Hepatocyte (in vitro differentiated cells): ENCODE measurements around the gene IPO8. TPM values are rescaled to one million over a fixed set of nuclear protein-coding genes. Genes with fewer than 3 reads are reported as not detected.

Source experiments
- DNase-seq: peaks from one replicate; pipeline ENCODE4 v3.0.0-alpha.2; 2016; ENCODE audit warnings: low spot score
- H2AFZ ChIP-seq: fragments of 200-600 bp; sonication (generic); 2 replicates; pipeline ENCODE4 v1.6.0; 2016; ENCODE audit warnings: antibody characterized with exemption, mild to moderate bottlenecking
- H3K27ac ChIP-seq: fragments of 200-600 bp; sonication (generic); 2 replicates; pipeline ENCODE4 v1.5.1; 2016; ENCODE audit warnings: mild to moderate bottlenecking
- H3K27me3 ChIP-seq: fragments of 200-600 bp; sonication (generic); 2 replicates; pipeline ENCODE4 v1.6.1; 2016
- H3K36me3 ChIP-seq: fragments of 200-600 bp; sonication (generic); replicated peaks from 2 replicates; pipeline ENCODE4 v1.5.1; 2016; ENCODE audit warnings: low read depth; ENCODE audit not compliant: insufficient read depth
- H3K4me1 ChIP-seq: fragments of 200-600 bp; sonication (generic); 2 replicates; pipeline ENCODE4 v1.5.1; 2016; ENCODE audit warnings: mild to moderate bottlenecking, moderate library complexity; ENCODE audit not compliant: insufficient read depth
- H3K4me2 ChIP-seq: fragments of 200-600 bp; sonication (generic); 2 replicates; pipeline ENCODE4 v1.6.0; 2016
- H3K4me3 ChIP-seq: fragments of 200-600 bp; sonication (generic); 2 replicates; pipeline ENCODE4 v1.5.1; 2016; ENCODE audit warnings: mild to moderate bottlenecking
- H3K79me2 ChIP-seq: fragments of 200-600 bp; sonication (generic); 2 replicates; pipeline ENCODE4 v1.6.0; 2017; ENCODE audit warnings: mild to moderate bottlenecking
- H3K9me2 ChIP-seq: fragments of 200-600 bp; sonication (generic); replicated peaks from 2 replicates; pipeline ENCODE4 v1.6.0; 2017; ENCODE audit warnings: mild to moderate bottlenecking; ENCODE audit not compliant: insufficient read depth
- H3K9me3 ChIP-seq: fragments of 200-600 bp; sonication (generic); 2 replicates; pipeline ENCODE4 v1.5.1; 2016; ENCODE audit warnings: low read depth, mild to moderate bottlenecking
- H4K20me1 ChIP-seq: fragments of 200-600 bp; sonication (generic); 2 replicates; pipeline ENCODE4 v1.6.0; 2016; ENCODE audit warnings: mild to moderate bottlenecking; ENCODE audit not compliant: insufficient read depth, poor library complexity, severe bottlenecking
- CTCF ChIP-seq: fragments of 200-600 bp; sonication (generic); IDR thresholded peaks from 2 replicates; pipeline ENCODE4 v1.5.1; 2016; ENCODE audit warnings: antibody characterized with exemption, mild to moderate bottlenecking; ENCODE audit not compliant: poor library complexity
- EZH2 ChIP-seq: fragments of 200-600 bp; sonication (generic); IDR thresholded peaks from 2 replicates; pipeline ENCODE4 v1.6.1; 2016; ENCODE audit warnings: antibody characterized with exemption, mild to moderate bottlenecking, borderline replicate concordance
- EZH2phosphoT487 ChIP-seq: fragments of 200-600 bp; sonication (generic); IDR thresholded peaks from one replicate; pipeline ENCODE4 v1.6.1; 2018; ENCODE audit warnings: antibody characterized with exemption, mild to moderate bottlenecking, low read depth, moderate library complexity; ENCODE audit not compliant: unreplicated experiment, severe bottlenecking
- WGBS: methylation state at CpG from one replicate; pipeline ENCODE4 v1.1.6; 2016; ENCODE audit warnings: low lambda C conversion rate; ENCODE audit errors: missing lambda C conversion rate; 5-methylcytosine and 5-hydroxymethylcytosine counted together
- polyA plus RNA-seq: library from polyadenylated mRNA; unstranded; fragments of >200 nt; fragmentation: Nextera tagmentation; extraction: Ambion mirVana; gene quantifications from 2 replicates; pipeline ENCODE4 v1.2.1, GENCODE V29; 2016
- total RNA-seq: library from RNA; depleted of rRNA; stranded (reverse); fragments of >200 nt; gene quantifications from 2 replicates; pipeline ENCODE4 v1.2.3, GENCODE V29; 2014

Gene IPO8
- total and polyA plus RNA-seq, 2 experiments from 2014 or later, result 7.3 to 26.3 TPM

GRCh38 chr12:30587782-30588181 lies 107.9 kb downstream of the IPO8 start:
- H2AFZ ChIP-seq, result no peak overlapping the region
- H3K4me1 ChIP-seq, result no peaks in the 10 kb centered on the region
- H3K9me3 ChIP-seq, result no peaks in the 10 kb centered on the region
- H3K27ac ChIP-seq, result no peak overlapping the region
- no peak overlapping the region for H3K4me2 ChIP-seq
- H4K20me1 ChIP-seq, result no peaks in the 10 kb centered on the region
- TF ChIP-seq EZH2phosphoT487 (no peak), CTCF (no peak), EZH2 (no peak)
- H3K27me3 ChIP-seq, result no peaks in the 10 kb centered on the region
- no peak for DNase-seq
- H3K36me3 ChIP-seq, result no peaks in the 10 kb centered on the region
- no peaks in the 10 kb centered on the region for H3K9me2 ChIP-seq
- no peak overlapping the region for H3K4me3 ChIP-seq
- no peaks in the 10 kb centered on the region for H3K79me2 ChIP-seq
- 100% methylated on average over 1 of the region's 1 CpG for WGBS

GRCh38 chr12:30585877-30586276 lies 109.8 kb downstream of the IPO8 start:
- no peak overlapping the region for H3K27ac ChIP-seq
- DNase-seq, result no peak
- TF ChIP-seq EZH2 (no peak), EZH2phosphoT487 (no peak), CTCF (no peak)

GRCh38 chr12:30582943-30583342 lies 112.7 kb downstream of the IPO8 start:
- 100% methylated on average over 1 of the region's 1 CpG for WGBS
- no peaks in the 10 kb centered on the region for H3K4me1 ChIP-seq
- no peaks in the 10 kb centered on the region for H3K36me3 ChIP-seq
- H3K4me2 ChIP-seq, result no peak overlapping the region
- H3K27ac ChIP-seq, result no peak overlapping the region
- H3K79me2 ChIP-seq, result no peaks in the 10 kb centered on the region
- H3K27me3 ChIP-seq, result no peaks in the 10 kb centered on the region
- H3K4me3 ChIP-seq, result no peak overlapping the region
- no peak for DNase-seq
- no peak overlapping the region for H2AFZ ChIP-seq
- H4K20me1 ChIP-seq, result no peaks in the 10 kb centered on the region
- TF ChIP-seq EZH2phosphoT487, result no peak
- no peak for TF ChIP-seq EZH2
- TF ChIP-seq CTCF, result no peak
- no peaks in the 10 kb centered on the region for H3K9me3 ChIP-seq
- no peaks in the 10 kb centered on the region for H3K9me2 ChIP-seq

More at GRCh38 chr12:30585877-30586276, 109.8 kb downstream of the IPO8 start:
- Histone ChIP-seq H3K79me2 (no peaks in the 10 kb centered on the region), H3K9me2 (no peaks in the 10 kb centered on the region), H3K4me3 (no peak overlapping the region), H4K20me1 (no peaks in the 10 kb centered on the region), H3K4me1 (no peaks in the 10 kb centered on the region), H2AFZ (no peak overlapping the region), H3K9me3 (no peaks in the 10 kb centered on the region), H3K36me3 (no peaks in the 10 kb centered on the region), H3K4me2 (no peak overlapping the region), H3K27me3 (no peaks in the 10 kb centered on the region)
- 82% methylated on average over 2 of the region's 2 CpGs for WGBS

GRCh38 chr12:30580344-30580743 lies 115.3 kb downstream of the IPO8 start:
- 83% methylated on average over 2 of the region's 2 CpGs for WGBS
- Histone ChIP-seq H2AFZ (no peak overlapping the region), H3K36me3 (no peaks in the 10 kb centered on the region), H3K79me2 (no peaks in the 10 kb centered on the region), H3K27me3 (no peaks in the 10 kb centered on the region), H3K9me2 (no peaks in the 10 kb centered on the region), H4K20me1 (no peaks in the 10 kb centered on the region), H3K4me3 (no peak overlapping the region), H3K4me2 (no peak overlapping the region), H3K4me1 (no peaks in the 10 kb centered on the region), H3K9me3 (no peaks in the 10 kb centered on the region), H3K27ac (no peak overlapping the region)
- TF ChIP-seq CTCF (no peak), EZH2 (no peak), EZH2phosphoT487 (no peak)
- DNase-seq, result no peak
